CD4-positive, alpha-beta memory T cell (primary cell): ENCODE measurements around the gene EEF1AKMT3. TPM values are rescaled to one million over a fixed set of nuclear protein-coding genes. Genes with fewer than 3 reads are reported as not detected.

Experiments used
- CTCF ChIA-PET: fragments of 350-600 bp; sonication (Branson Sonifier 250); formaldehyde crosslinking; loops from one replicate; lab custom pipeline; 2021; ENCODE audit warnings: inconsistent platforms; ENCODE audit not compliant: partially characterized antibody; lab: Charles Lee
- POLR2A ChIA-PET: fragments of 350-600 bp; sonication (Branson Sonifier 250); formaldehyde crosslinking; loops from one replicate; lab custom pipeline; 2021; ENCODE audit not compliant: partially characterized antibody; lab: Charles Lee
- DNase-seq, 5 donors: peaks; one replicate each; pipeline versions ENCODE4 v3.0.0 to v3.0.0-alpha.2; 2020 to 2022; ENCODE audit warnings: mixed read lengths in 1 of 5
- H3K27ac ChIP-seq: one replicate; pipeline ENCODE4 v1.7.0; 2013; ENCODE audit warnings: low read depth, low read length
- H3K27me3 ChIP-seq: 2 replicates; pipeline ENCODE4 v1.7.0; 2013; ENCODE audit warnings: mild to moderate bottlenecking, low read length, moderate library complexity; ENCODE audit not compliant: insufficient read depth
- H3K36me3 ChIP-seq: 2 replicates; pipeline ENCODE4 v1.7.0; 2013; ENCODE audit warnings: mild to moderate bottlenecking, low read length, moderate library complexity; ENCODE audit not compliant: insufficient read depth
- H3K4me1 ChIP-seq: 2 replicates; pipeline ENCODE4 v1.7.0; 2013; ENCODE audit warnings: mild to moderate bottlenecking, low read length, moderate library complexity; ENCODE audit not compliant: insufficient read depth
- H3K4me3 ChIP-seq, 2 donors: one replicate each; pipeline ENCODE4 v1.7.0; 2013; ENCODE audit warnings: low read length in 2 of 2, mild to moderate bottlenecking in 1 of 2
- H3K9me3 ChIP-seq, 2 donors: one replicate each; pipeline ENCODE4 v1.7.0; 2013; ENCODE audit warnings: low read length in 2 of 2, control low read depth in 1 of 2; ENCODE audit not compliant: control insufficient read depth in 1 of 2
- H3K27ac Mint-ChIP-seq, 7 donors: one replicate each; pipeline ENCODE4 v1.8.0; 2020 to 2021; ENCODE audit warnings: mixed read lengths in 7 of 7, mild to moderate bottlenecking in 6 of 7, inconsistent platforms in 3 of 7, moderate library complexity in 3 of 7
- H3K27me3 Mint-ChIP-seq, 2 donors: one replicate each; pipeline ENCODE4 v1.8.0; 2020 to 2021; ENCODE audit warnings: mixed read lengths in 2 of 2
- H3K36me3 Mint-ChIP-seq, 2 donors: one replicate each; pipeline ENCODE4 v1.8.0; 2020 to 2021; ENCODE audit warnings: mixed read lengths in 2 of 2, inconsistent platforms in 1 of 2, mild to moderate bottlenecking in 1 of 2
- H3K4me1 Mint-ChIP-seq, 4 donors: one replicate each; pipeline ENCODE4 v1.8.0; 2020 to 2021; ENCODE audit warnings: mixed read lengths in 4 of 4, mild to moderate bottlenecking in 1 of 4
- H3K4me3 Mint-ChIP-seq, 8 donors: one replicate each; pipeline ENCODE4 v1.8.0; 2020 to 2021; ENCODE audit warnings: mixed read lengths in 8 of 8, mild to moderate bottlenecking in 7 of 8, moderate library complexity in 6 of 8, inconsistent platforms in 3 of 8
- H3K9me3 Mint-ChIP-seq, 8 donors: one replicate each; pipeline ENCODE4 v1.8.0; 2020 to 2021; ENCODE audit warnings: mixed read lengths in 8 of 8, mild to moderate bottlenecking in 5 of 8, inconsistent platforms in 3 of 8, moderate library complexity in 1 of 8
- intact Hi-C: fragments of 100-400 bp; cut with micrococcal nuclease; formaldehyde crosslinking; loops from one replicate; pipeline ENCODE4 v1.15.1; 2023
- polyA plus RNA-seq, 2 donors: library from polyadenylated mRNA; unstranded; fragments of 300-500 nt; fragmentation: Illumina TruSeq; gene quantifications; one replicate each; pipeline ENCODE4 v1.2.3, GENCODE V29; 2021
- total RNA-seq, 2 experiments: library from RNA; stranded (reverse); gene quantifications; one replicate each; pipeline ENCODE4 v1.2.3, GENCODE V29; 2021

Gene EEF1AKMT3
- total and polyA plus RNA-seq, 4 experiments from 2014 or later, result 3.1 to 12.4 (median 5.1) TPM

GRCh38 chr12:57763881-57764661 is 8.3 kb upstream of the EEF1AKMT3 start:
- peak overlapping the region in 3 of 7 donors; percentile 27 to 74 (median 73) for H3K27ac Mint-ChIP-seq
- no peaks in the 10 kb centered on the region for H3K9me3 Mint-ChIP-seq
- H3K4me1 ChIP-seq, result peaks cover 40% of the 10 kb centered on the region
- ChIA-PET CTCF (interaction anchor here (0.9 to 3.6 kb wide), 9 partner anchors 8 to 142 kb away, joined by 3 to 20 read pairs (median 5); partner anchors contain the start of gene TSFM), POLR2A (interaction anchor here (1.3 to 4.3 kb wide), 3 partner anchors 8 to 19 kb away, joined by 5 to 45 read pairs (median 26); partner anchors contain the start of genes TSFM and TSPAN31)
- no peak for DNase-seq
- H3K27me3 Mint-ChIP-seq, result peaks cover 6 to 13% of the 10 kb centered on the region in 2 donors
- H3K9me3 ChIP-seq, result no peaks in the 10 kb centered on the region
- H3K36me3 ChIP-seq, result peaks cover 1% of the 10 kb centered on the region
- peaks cover 19% of the 10 kb centered on the region for H3K27me3 ChIP-seq
- H3K4me3 Mint-ChIP-seq, result peak overlapping the region; percentile 85 to 94 (median 88)
- H3K4me1 Mint-ChIP-seq, result peaks cover 17 to 52% (median 30%) of the 10 kb centered on the region in 4 donors
- peaks cover 11 to 19% of the 10 kb centered on the region in 2 donors for H3K36me3 Mint-ChIP-seq
- H3K27ac ChIP-seq, result no peak overlapping the region
- peak overlapping the region in 1 of 2 donors; percentile 60 for H3K4me3 ChIP-seq
- intact Hi-C loops, result loop anchor here (2.0 kb wide), 1 partner anchor 141 kb away; no protein-coding TSS in a partner anchor

GRCh38 chr12:57764662-57765002 is 7.8 kb upstream of the EEF1AKMT3 start:
- H3K4me3 ChIP-seq, result peak overlapping the region; percentile 37 to 60
- Mint-ChIP-seq H3K9me3 (peaks cover 0 to 2% (median 0%) of the 10 kb centered on the region in 8 donors), H3K4me1 (peaks cover 12 to 47% (median 24%) of the 10 kb centered on the region in 4 donors), H3K36me3 (peaks cover 10 to 16% of the 10 kb centered on the region in 2 donors), H3K27me3 (peaks cover 6 to 13% of the 10 kb centered on the region in 2 donors), H3K4me3 (peak overlapping the region; percentile 85 to 94 (median 88)), H3K27ac (peak overlapping the region in 3 of 7 donors; percentile 27 to 32 (median 32))
- H3K4me1 ChIP-seq, result peaks cover 34% of the 10 kb centered on the region
- no peak for DNase-seq
- CTCF ChIA-PET, result interaction anchor here (0.9 to 3.6 kb wide), 9 partner anchors 8 to 141 kb away, joined by 3 to 20 read pairs (median 5); partner anchors contain the start of gene TSFM
- H3K9me3 ChIP-seq, result no peaks in the 10 kb centered on the region
- POLR2A ChIA-PET, result interaction anchor here (1.3 to 4.3 kb wide), 3 partner anchors 8 to 20 kb away, joined by 5 to 45 read pairs (median 26); partner anchors contain the start of genes TSFM and TSPAN31
- intact Hi-C loops, result loop anchor here (1.0 to 2.0 kb wide), 2 partner anchors 8 to 140 kb away; no protein-coding TSS in a partner anchor
- no peaks in the 10 kb centered on the region for H3K36me3 ChIP-seq
- peaks cover 19% of the 10 kb centered on the region for H3K27me3 ChIP-seq
- H3K27ac ChIP-seq, result peak overlapping the region; percentile 26

GRCh38 chr12:57765003-57765697 is 7.3 kb upstream of the EEF1AKMT3 start:
- H3K4me3 Mint-ChIP-seq, result peak overlapping the region; percentile 85 to 94 (median 88)
- peak overlapping the region in 6 of 7 donors; percentile 23 to 74 (median 34) for H3K27ac Mint-ChIP-seq
- H3K9me3 Mint-ChIP-seq, result peaks cover 0 to 2% (median 0%) of the 10 kb centered on the region in 8 donors
- CTCF ChIA-PET, result interaction anchor here (0.9 to 3.6 kb wide), 11 partner anchors 8 to 141 kb away, joined by 3 to 36 read pairs (median 6); partner anchors contain the start of gene TSFM
- POLR2A ChIA-PET, result interaction anchor here (1.3 to 4.3 kb wide), 4 partner anchors 9 to 21 kb away, joined by 5 to 45 read pairs (median 16); partner anchors contain the start of genes TSFM and TSPAN31
- H3K4me1 ChIP-seq, result peaks cover 30% of the 10 kb centered on the region
- peaks cover 6 to 13% of the 10 kb centered on the region in 2 donors for H3K27me3 Mint-ChIP-seq
- peak in 4 of 5 donors; percentile 39 to 51 (median 48) for DNase-seq
- H3K27me3 ChIP-seq, result peaks cover 19% of the 10 kb centered on the region
- peak overlapping the region; percentile 37 to 60 for H3K4me3 ChIP-seq
- H3K4me1 Mint-ChIP-seq, result peaks cover 8 to 47% (median 23%) of the 10 kb centered on the region in 4 donors
- intact Hi-C loops, result loop anchor here (1.0 to 2.0 kb wide), 2 partner anchors 9 to 140 kb away; no protein-coding TSS in a partner anchor
- H3K9me3 ChIP-seq, result no peaks in the 10 kb centered on the region
- H3K36me3 Mint-ChIP-seq, result peaks cover 11 to 16% of the 10 kb centered on the region in 2 donors
- peak overlapping the region; percentile 26 for H3K27ac ChIP-seq
- H3K36me3 ChIP-seq, result no peaks in the 10 kb centered on the region

GRCh38 chr12:57765698-57766463 is 6.5 kb upstream of the EEF1AKMT3 start:
- POLR2A ChIA-PET, result interaction anchor here (0.6 to 4.3 kb wide), 7 partner anchors 10 to 132 kb away, joined by 3 to 45 read pairs (median 4); partner anchors contain the start of genes TSFM and TSPAN31

GRCh38 chr12:57766464-57767304 is 5.7 kb upstream of the EEF1AKMT3 start, which contains the start of gene CYP27B1:
Gene CYP27B1, minus strand, starts transcription at chr12:57767078. Its CDS starts 37 bp downstream, at chr12:57767041.
- peak within 1 kb of the TSS in 5 of 7 donors; percentile 54 to 78 (median 64) for H3K27ac Mint-ChIP-seq
- POLR2A ChIA-PET, result interaction anchor here (0.6 to 4.3 kb wide), 9 partner anchors 9 to 131 kb away, joined by 3 to 45 read pairs (median 4); partner anchors contain the start of genes CDK4, TSFM and TSPAN31

More at GRCh38 chr12:57765698-57766463, 6.5 kb upstream of the EEF1AKMT3 start:
- intact Hi-C loops, result loop anchor here (1.0 to 2.0 kb wide), 2 partner anchors 10 to 139 kb away; no protein-coding TSS in a partner anchor
- Histone ChIP-seq H3K4me3 (peak overlapping the region; percentile 37 to 60), H3K4me1 (peaks cover 35% of the 10 kb centered on the region), H3K27me3 (peaks cover 19% of the 10 kb centered on the region), H3K36me3 (no peaks in the 10 kb centered on the region), H3K9me3 (no peaks in the 10 kb centered on the region), H3K27ac (no peak overlapping the region)
- no peak for DNase-seq
- peaks cover 6 to 13% of the 10 kb centered on the region in 2 donors for H3K27me3 Mint-ChIP-seq
- H3K36me3 Mint-ChIP-seq, result peaks cover 11 to 14% of the 10 kb centered on the region in 2 donors
- CTCF ChIA-PET, result interaction anchor here (0.6 to 3.6 kb wide), 10 partner anchors 9 to 140 kb away, joined by 3 to 36 read pairs (median 5); partner anchors contain the start of gene TSFM
- H3K27ac Mint-ChIP-seq, result peak overlapping the region in 5 of 7 donors; percentile 36 to 78 (median 64)
- peaks cover 0 to 2% (median 0%) of the 10 kb centered on the region in 8 donors for H3K9me3 Mint-ChIP-seq
- peaks cover 9 to 48% (median 24%) of the 10 kb centered on the region in 4 donors for H3K4me1 Mint-ChIP-seq
- H3K4me3 Mint-ChIP-seq, result peak overlapping the region; percentile 85 to 94 (median 88)

More at GRCh38 chr12:57766464-57767304, 5.7 kb upstream of the EEF1AKMT3 start, which contains the start of gene CYP27B1:
- no peak within 1 kb of the TSS for H3K27ac ChIP-seq
- peaks cover 43% of the 10 kb centered on the region for H3K4me1 ChIP-seq
- H3K36me3 Mint-ChIP-seq, result peaks cover 11 to 15% of the 10 kb centered on the region in 2 donors
- H3K27me3 ChIP-seq, result peaks cover 19% of the 10 kb centered on the region
- intact Hi-C loops, result no loop called here
- CTCF ChIA-PET, result interaction anchor here (0.6 to 4.8 kb wide), 11 partner anchors 7 to 139 kb away, joined by 3 to 36 read pairs (median 4); no protein-coding TSS in a partner anchor
- DNase-seq, result no peak
- H3K4me3 Mint-ChIP-seq, result peak within 1 kb of the TSS; percentile 85 to 94 (median 88)
- no peaks in the 10 kb centered on the region for H3K9me3 ChIP-seq
- peaks cover 6 to 15% of the 10 kb centered on the region in 2 donors for H3K27me3 Mint-ChIP-seq
- H3K9me3 Mint-ChIP-seq, result peaks cover 0 to 2% (median 0%) of the 10 kb centered on the region in 8 donors
- H3K4me1 Mint-ChIP-seq, result peaks cover 14 to 49% (median 31%) of the 10 kb centered on the region in 4 donors
- H3K4me3 ChIP-seq, result peak within 1 kb of the TSS; percentile 37 to 60
- no peaks in the 10 kb centered on the region for H3K36me3 ChIP-seq
